Muscle of leg (tissue), 11 donors: ENCODE results near the gene SCAPER. TPM values are rescaled to one million over a fixed set of nuclear protein-coding genes. Genes with fewer than 3 reads are reported as not detected.

Source experiments
- DNase-seq: peaks from one replicate; pipeline ENCODE4 v3.0.0; 2013
- H3K27ac ChIP-seq: one replicate; pipeline ENCODE4 v1.5.1; 2013; ENCODE audit warnings: mild to moderate bottlenecking, low read length, control low read depth
- H3K27me3 ChIP-seq: one replicate; pipeline ENCODE4 v1.6.1; 2013; ENCODE audit warnings: low read length; ENCODE audit not compliant: control insufficient read depth, insufficient read depth
- H3K36me3 ChIP-seq: one replicate; pipeline ENCODE4 v1.6.1; 2013; ENCODE audit warnings: low read length; ENCODE audit not compliant: control insufficient read depth, insufficient read depth
- H3K4me1 ChIP-seq: one replicate; pipeline ENCODE4 v1.6.1; 2013; ENCODE audit warnings: low read length; ENCODE audit not compliant: control insufficient read depth, insufficient read depth
- H3K4me3 ChIP-seq: one replicate; pipeline ENCODE4 v1.5.1; 2013; ENCODE audit warnings: low read length, control low read depth
- H3K9me3 ChIP-seq: replicated peaks from 2 replicates; pipeline ENCODE4 v1.6.1; 2013; ENCODE audit warnings: low read depth, low read length; ENCODE audit not compliant: control insufficient read depth
- WGBS: methylation state at CpG from one replicate; pipeline ENCODE4 v1.1.5; 2013; ENCODE audit warnings: missing lambda C conversion rate; ENCODE audit not compliant: insufficient coverage; 5-methylcytosine and 5-hydroxymethylcytosine counted together
- polyA plus RNA-seq, 8 donors: library from polyadenylated mRNA; unstranded; fragments of 120-200 nt; gene quantifications; one replicate each; pipeline versions ENCODE4 v1.2.1 to v1.2.3, GENCODE V29; 2013; ENCODE audit warnings: inconsistent platforms in 1 of 8, low replicate concordance in 1 of 8; ENCODE audit not compliant: insufficient read length in 8 of 8, insufficient read depth in 1 of 8
- total RNA-seq: library from RNA; stranded (reverse); fragments of 120-200 nt; gene quantifications from one replicate; pipeline ENCODE4 v1.2.4, GENCODE V29; 2013

The SCAPER gene
- total and polyA plus RNA-seq, 9 donors: 61.5 to 83.1 (median 73.5) TPM

DNA sequence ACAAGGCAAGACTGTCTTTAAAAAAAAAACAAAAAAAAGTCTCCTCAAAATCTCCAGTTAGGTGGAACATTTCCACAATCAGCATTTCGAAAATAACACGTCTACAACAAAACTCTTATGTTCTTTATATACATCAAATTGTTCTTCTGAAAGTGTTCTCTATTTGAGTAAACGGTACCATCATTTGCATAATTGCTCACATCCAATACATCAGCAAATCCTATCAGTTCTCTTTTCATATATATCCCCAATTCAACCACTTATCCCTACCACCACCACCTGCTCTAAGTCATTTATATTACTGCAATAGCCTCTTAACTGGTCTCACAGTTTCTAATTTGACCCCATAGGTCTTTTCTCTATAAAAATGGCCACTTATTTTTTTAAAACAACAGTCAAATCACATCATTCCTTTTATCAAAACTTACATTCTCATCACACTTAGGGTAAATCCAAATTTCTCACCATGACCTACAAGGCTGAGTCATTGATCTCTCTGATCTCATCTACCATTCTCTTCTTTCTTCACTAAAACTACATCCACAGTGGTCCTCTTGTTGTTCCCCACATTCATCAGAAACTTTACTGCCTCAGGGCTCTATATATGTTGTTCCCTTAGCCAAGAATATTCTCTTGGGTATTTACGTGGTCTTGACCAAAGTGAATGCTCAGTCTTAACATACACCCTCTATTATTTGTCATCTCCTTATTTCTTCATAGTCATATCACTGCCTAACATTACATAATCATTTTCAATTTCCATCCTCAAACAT is 237.0 kb downstream of the SCAPER start:
- 100% methylated on average over 2 of the region's 4 CpGs for WGBS
- no peak overlapping the region for H3K27ac ChIP-seq

DNA sequence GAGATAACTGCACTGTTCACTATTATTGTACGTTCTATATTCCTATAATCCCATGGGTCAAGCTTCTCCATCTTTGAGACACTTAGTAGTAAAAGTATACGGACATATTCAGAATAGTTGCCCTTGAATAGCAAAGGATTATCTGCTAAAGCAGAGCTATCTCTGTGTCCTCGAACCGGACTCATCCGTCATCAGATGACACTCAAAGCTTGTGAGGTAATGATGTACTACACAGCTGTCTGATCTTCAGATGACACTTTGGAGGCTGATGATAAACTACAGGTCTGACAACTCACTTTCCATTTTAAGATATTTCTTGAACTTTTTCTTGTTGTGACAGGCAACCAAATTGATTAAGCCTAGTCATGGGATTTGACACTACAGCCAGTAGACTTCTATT is 240.2 kb downstream of the SCAPER start:
- WGBS: 94% methylated on average over 3 of the region's 5 CpGs
- H3K27ac ChIP-seq: no peak overlapping the region
- no peaks in the 10 kb centered on the region for H3K9me3 ChIP-seq
- H3K4me3 ChIP-seq: no peak overlapping the region
- H3K4me1 ChIP-seq: no peaks in the 10 kb centered on the region
- H3K27me3 ChIP-seq: no peaks in the 10 kb centered on the region
- no peaks in the 10 kb centered on the region for H3K36me3 ChIP-seq
- DNase-seq: peak; percentile 9

More for the DNA sequence above, 237.0 kb downstream of the SCAPER start:
- Histone ChIP-seq H3K4me1 (no peaks in the 10 kb centered on the region), H3K36me3 (no peaks in the 10 kb centered on the region), H3K9me3 (no peaks in the 10 kb centered on the region), H3K4me3 (no peak overlapping the region), H3K27me3 (no peaks in the 10 kb centered on the region)
- no peak for DNase-seq

DNA sequence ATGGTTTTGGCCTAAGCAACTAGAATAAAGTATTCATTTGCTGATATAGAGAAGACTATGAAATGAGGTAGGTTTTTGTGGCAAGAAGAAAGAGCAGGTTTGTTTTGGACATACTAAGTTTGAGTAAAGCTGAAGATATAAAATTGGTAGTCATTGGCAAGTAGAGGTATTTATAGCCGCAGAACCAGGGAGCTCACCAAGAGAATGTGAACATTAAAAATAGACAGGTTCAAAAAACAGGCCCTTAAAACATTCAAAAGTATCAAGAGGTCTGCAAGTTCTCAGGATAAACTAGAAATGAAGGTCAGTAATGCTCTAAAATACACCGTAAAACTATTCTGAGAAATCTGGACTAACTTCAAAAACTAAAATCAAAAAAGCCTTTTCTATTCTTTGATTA is 240.7 kb downstream of the SCAPER start:
- Histone ChIP-seq H3K27me3 (no peaks in the 10 kb centered on the region), H3K4me1 (no peaks in the 10 kb centered on the region), H3K27ac (no peak overlapping the region), H3K4me3 (no peak overlapping the region), H3K36me3 (no peaks in the 10 kb centered on the region), H3K9me3 (no peaks in the 10 kb centered on the region)
- WGBS: no CpG with 5 or more reads among the region's 2 CpGs
- no peak for DNase-seq

DNA sequence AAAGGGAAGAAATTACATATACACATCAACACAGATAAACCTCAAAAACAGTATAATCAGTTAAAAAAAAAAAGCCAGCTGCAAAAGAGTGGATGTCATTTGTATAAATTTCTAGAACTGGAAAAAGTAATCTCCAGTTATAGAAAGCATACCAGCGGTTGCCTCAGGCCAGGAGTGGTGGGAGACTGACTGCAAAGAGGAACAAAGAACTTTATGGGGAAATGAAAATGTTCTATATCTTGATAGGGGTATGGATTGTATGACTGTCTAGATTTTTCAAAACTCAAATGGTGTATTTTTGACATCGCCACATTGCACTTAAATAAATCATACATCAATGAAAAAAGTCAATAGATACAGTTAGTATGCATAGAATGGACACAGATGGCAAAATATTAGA is 241.6 kb downstream of the SCAPER start:
- no peak for DNase-seq
- Histone ChIP-seq H3K4me1 (no peaks in the 10 kb centered on the region), H3K27me3 (no peaks in the 10 kb centered on the region), H3K4me3 (no peak overlapping the region), H3K36me3 (no peaks in the 10 kb centered on the region), H3K27ac (no peak overlapping the region), H3K9me3 (no peaks in the 10 kb centered on the region)
- WGBS: 100% methylated on average over 1 of the region's 2 CpGs

- Histone ChIP-seq H3K27me3 (no peaks in the 10 kb centered on the region), H3K36me3 (peaks cover 10% of the 10 kb centered on the region), H3K4me1 (no peaks in the 10 kb centered on the region), H3K27ac (no peak overlapping the region), H3K9me3 (peaks cover 2% of the 10 kb centered on the region), H3K4me3 (no peak overlapping the region)
- 91% methylated on average over 5 of the region's 8 CpGs for WGBS
- DNase-seq: no peak
These were observed 256.3 kb downstream of the SCAPER start for GRCh38 chr15:76648732-76649444.

DNA sequence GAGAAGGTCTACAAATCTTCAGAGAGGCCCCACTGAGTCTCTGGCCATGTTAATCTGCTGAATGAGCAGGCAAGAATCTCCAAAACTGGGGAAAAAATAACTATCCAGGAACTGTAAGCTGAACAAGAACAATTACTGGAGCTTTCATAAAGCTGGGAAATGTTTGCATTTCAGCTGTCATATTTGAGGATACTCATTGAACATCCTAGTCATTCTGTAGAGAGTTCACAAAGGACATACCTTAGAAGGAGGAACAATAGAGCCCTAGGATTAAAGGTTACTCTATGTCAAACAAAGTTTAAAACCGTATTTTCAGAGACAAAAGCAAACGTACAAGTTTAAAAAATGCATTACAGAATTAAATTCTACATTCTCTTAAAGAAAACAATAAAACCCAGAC is 257.5 kb downstream of the SCAPER start:
- no CpG with 5 or more reads among the region's 2 CpGs for WGBS
- H3K36me3 ChIP-seq: peaks cover 14% of the 10 kb centered on the region
- H3K4me3 ChIP-seq: no peak overlapping the region
- H3K4me1 ChIP-seq: no peaks in the 10 kb centered on the region
- DNase-seq: no peak
- H3K9me3 ChIP-seq: peaks cover 2% of the 10 kb centered on the region
- H3K27me3 ChIP-seq: no peaks in the 10 kb centered on the region
- no peak overlapping the region for H3K27ac ChIP-seq

DNA sequence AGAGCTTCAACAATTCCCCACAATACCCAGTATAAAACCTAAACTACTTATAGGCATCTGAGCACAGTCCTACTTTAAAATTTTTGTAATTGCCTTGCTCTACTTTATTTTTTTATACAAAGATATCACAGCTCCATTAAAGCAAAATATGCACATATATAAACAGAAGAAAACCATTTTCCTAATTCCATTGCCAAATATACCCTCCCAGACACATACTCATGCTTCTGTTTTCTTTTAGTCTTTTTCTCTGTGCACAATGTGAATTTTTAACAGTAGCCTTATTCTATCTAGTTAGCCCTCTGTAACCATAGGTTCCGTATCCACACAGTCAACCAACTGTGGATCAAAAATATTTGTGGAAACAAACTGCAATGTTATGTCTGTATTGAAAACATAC is 260.5 kb downstream of the SCAPER start:
- DNase-seq: no peak
- Histone ChIP-seq H3K36me3 (peaks cover 14% of the 10 kb centered on the region), H3K4me1 (no peaks in the 10 kb centered on the region), H3K9me3 (peaks cover 2% of the 10 kb centered on the region), H3K4me3 (no peak overlapping the region), H3K27me3 (no peaks in the 10 kb centered on the region), H3K27ac (no peak overlapping the region)
- no CpG with 5 or more reads among the region's 1 CpG for WGBS

DNA sequence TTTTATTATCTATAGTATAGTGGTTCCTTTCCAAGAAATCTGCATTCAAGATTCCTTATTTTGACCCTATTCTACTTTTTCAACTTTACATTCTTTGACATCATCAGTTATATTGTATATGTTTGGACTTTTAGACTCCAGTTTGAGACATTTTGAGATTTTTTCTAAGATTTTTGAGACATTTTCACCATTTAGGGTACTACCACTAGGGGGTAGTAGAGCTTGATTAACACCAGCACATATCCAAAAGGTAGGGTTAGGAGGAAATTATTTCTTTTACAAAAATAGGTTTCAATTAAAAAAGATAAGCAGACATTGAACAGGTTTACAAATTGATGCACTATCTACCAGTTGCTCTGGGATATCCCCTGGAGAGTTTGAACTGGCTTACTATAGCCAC is 262.5 kb downstream of the SCAPER start:
- Histone ChIP-seq H3K36me3 (peaks cover 7% of the 10 kb centered on the region), H3K9me3 (no peaks in the 10 kb centered on the region), H3K4me3 (no peak overlapping the region), H3K27ac (no peak overlapping the region), H3K4me1 (no peaks in the 10 kb centered on the region), H3K27me3 (no peaks in the 10 kb centered on the region)
- no peak for DNase-seq

GRCh38 chr15:76637166-76637565 is 268.0 kb downstream of the SCAPER start:
- no peaks in the 10 kb centered on the region for H3K27me3 ChIP-seq
- H3K4me1 ChIP-seq: no peaks in the 10 kb centered on the region
- 100% methylated on average over 1 of the region's 1 CpG for WGBS
- H3K9me3 ChIP-seq: peaks cover 10% of the 10 kb centered on the region
- no peak overlapping the region for H3K4me3 ChIP-seq
- H3K36me3 ChIP-seq: peaks cover 5% of the 10 kb centered on the region
- no peak for DNase-seq
- no peak overlapping the region for H3K27ac ChIP-seq

DNA sequence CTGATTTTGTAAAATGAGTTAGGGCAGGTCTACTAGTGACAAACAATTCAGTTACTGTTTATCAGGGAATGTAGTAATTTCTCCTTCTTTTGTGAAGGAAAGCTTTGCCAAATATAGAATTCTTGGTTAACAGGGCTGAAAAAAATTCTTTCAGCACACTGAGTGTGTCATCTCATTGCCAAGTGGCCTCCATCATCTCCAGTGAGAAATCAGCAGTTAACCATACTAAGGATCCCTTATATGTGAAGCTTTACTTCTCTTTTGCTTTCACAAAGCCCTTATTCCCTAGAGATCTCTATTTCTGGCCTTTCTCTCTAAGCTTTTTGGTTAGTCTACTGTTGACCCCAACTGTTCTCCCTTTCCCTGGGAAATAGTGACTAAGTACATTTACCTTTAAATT is 269.1 kb downstream of the SCAPER start:
- peaks cover 10% of the 10 kb centered on the region for H3K9me3 ChIP-seq
- no peak for DNase-seq
- H3K4me1 ChIP-seq: no peaks in the 10 kb centered on the region
- H3K27me3 ChIP-seq: no peaks in the 10 kb centered on the region
- peaks cover 5% of the 10 kb centered on the region for H3K36me3 ChIP-seq
- H3K27ac ChIP-seq: no peak overlapping the region
- H3K4me3 ChIP-seq: no peak overlapping the region
